ENCODE measurements around the gene IL33.

GRCh38 chr9:6215562-6215961 lies at the start of gene IL33:
- no peak for TF ChIP-seq CTCF (IDR thresholded peaks at IDR 0.05; ENCODE audit: low read depth, low read length)
- TF ChIP-seq POLR2A (IDR thresholded peaks at IDR 0.05; ENCODE audit: extremely low read depth, insufficient read length): no peak
- TF ChIP-seq MYC (IDR thresholded peaks at IDR 0.05; ENCODE audit: low read depth, low read length): no peak
- TF ChIP-seq MAX (IDR thresholded peaks at IDR 0.05; ENCODE audit: low read depth, low read length): no peak
